GM12878 (cell line): ENCODE measurements around the gene MAGEB17. TPM values are rescaled to one million over a fixed set of nuclear protein-coding genes. Genes with fewer than 3 reads are reported as not detected.
A peak's percentile ranks its signal among the peaks of the same experiment; 100 is the strongest.

Experiments
- ATAC-seq: fragments of 200-7000 bp; cut with Tn5 transposase; 3 replicates; pipeline ENCODE4 v1.9.1; 2020; ENCODE audit warnings: mild to moderate bottlenecking, moderate library complexity
- BruUV-seq: library from RNA; stranded (reverse); fragments of 400-500 nt; replicated peaks from 2 replicates; lab custom pipeline; 2021; lab: Mats Ljungman, UMichigan
- CTCF ChIA-PET: fragments of 300-600 bp; sonication (Branson Sonifier 250); formaldehyde crosslinking; extraction: SDS; loops from one replicate; lab custom pipeline; 2021; ENCODE audit warnings: inconsistent platforms; lab: Yijun Ruan, JAX
- POLR2A ChIA-PET: fragments of 350-600 bp; formaldehyde crosslinking; extraction: SDS; loops from one replicate; lab custom pipeline; 2021; ENCODE audit warnings: inconsistent platforms; lab: Charles Lee
- RAD21 ChIA-PET: fragments of 300-600 bp; sonication (Branson Sonifier 250); formaldehyde crosslinking; loops from one replicate; lab custom pipeline; 2023; ENCODE audit warnings: antibody characterized with exemption; ENCODE audit not compliant: unreplicated experiment; lab: Charles Lee
- SMC1A ChIA-PET: fragments of 300-600 bp; sonication (Branson Sonifier 250); formaldehyde crosslinking; loops from one replicate; lab custom pipeline; 2023; ENCODE audit not compliant: unreplicated experiment, uncharacterized antibody; lab: Charles Lee
- DNase-seq: peaks from one replicate; pipeline ENCODE4 v3.0.0-alpha.2; 2011; ENCODE audit warnings: low read depth, low spot score
- FAIRE-seq: peaks from 3 replicates; lab custom pipeline; 2011; peaks lifted over from hg19 to GRCh38; lab: Jason Lieb, UNC
- H2AFZ ChIP-seq: 2 replicates; pipeline ENCODE4 v1.6.0; 2011; ENCODE audit warnings: low read depth, low read length, control low read depth; ENCODE audit not compliant: control insufficient read depth
- H3K27ac ChIP-seq: 2 replicates; pipeline ENCODE4 v1.5.1; 2011; ENCODE audit warnings: control low read depth; ENCODE audit not compliant: control insufficient read depth, insufficient read depth
- H3K27me3 ChIP-seq, 2 experiments: replicated peaks in 1 of 2; 2 replicates each; pipeline versions ENCODE4 v1.6.0 to v1.6.1; 2011; ENCODE audit warnings: low read length in 1 of 2; ENCODE audit not compliant: control insufficient read depth in 2 of 2, insufficient read depth in 2 of 2
- H3K36me3 ChIP-seq, 2 experiments: 2 replicates each; pipeline ENCODE4 v1.5.1; 2011; ENCODE audit warnings: low read length in 1 of 2; ENCODE audit not compliant: control insufficient read depth in 2 of 2, insufficient read depth in 2 of 2
- H3K4me1 ChIP-seq: 2 replicates; pipeline ENCODE4 v1.6.1; 2011; ENCODE audit warnings: mild to moderate bottlenecking, low read length, moderate library complexity, mixed read lengths; ENCODE audit not compliant: control insufficient read depth, insufficient read depth
- H3K4me2 ChIP-seq: 2 replicates; pipeline ENCODE4 v1.6.0; 2011; ENCODE audit warnings: control low read depth; ENCODE audit not compliant: control insufficient read depth, insufficient read depth
- H3K4me3 ChIP-seq: fragments of 200-600 bp; sonication (generic); 2 replicates; pipeline ENCODE4 v1.5.1; 2016
- H3K79me2 ChIP-seq: 2 replicates; pipeline ENCODE4 v1.6.0; 2011; ENCODE audit warnings: low read length; ENCODE audit not compliant: control insufficient read depth, insufficient read depth
- H3K9ac ChIP-seq: 2 replicates; pipeline ENCODE4 v1.8.0; 2011; ENCODE audit warnings: low read length, control low read depth, mixed read lengths; ENCODE audit not compliant: control insufficient read depth, insufficient read depth
- H3K9me3 ChIP-seq: replicated peaks from 3 replicates; pipeline ENCODE4 v1.5.1; 2011; ENCODE audit warnings: mild to moderate bottlenecking, low read length; ENCODE audit not compliant: control insufficient read depth, insufficient read depth
- H4K20me1 ChIP-seq: 2 replicates; pipeline ENCODE4 v1.6.0; 2011; ENCODE audit not compliant: control insufficient read depth, insufficient read depth
- BACH1 ChIP-seq: fragments of 450-650 bp; IDR thresholded peaks from 2 replicates; pipeline ENCODE4 v1.6.1; 2017; ENCODE audit warnings: mild to moderate bottlenecking, borderline replicate concordance
- FOXM1 ChIP-seq: IDR thresholded peaks from 2 replicates; pipeline ENCODE4 v1.6.1; 2012; ENCODE audit warnings: low read depth, mild to moderate bottlenecking, inconsistent platforms, low read length, moderate library complexity
- JUNB ChIP-seq: IDR thresholded peaks from 2 replicates; pipeline ENCODE4 v1.6.1; 2016; ENCODE audit warnings: antibody characterized with exemption, mild to moderate bottlenecking
- MEF2A ChIP-seq: IDR thresholded peaks from 2 replicates; pipeline ENCODE4 v1.6.1; 2011; ENCODE audit warnings: low read depth, mild to moderate bottlenecking, low read length, moderate library complexity; ENCODE audit not compliant: insufficient read depth
- MEF2B ChIP-seq: fragments of 450-650 bp; IDR thresholded peaks from 2 replicates; pipeline ENCODE4 v1.6.1; 2018; ENCODE audit warnings: mild to moderate bottlenecking, moderate library complexity; ENCODE audit not compliant: partially characterized antibody, poor library complexity, severe bottlenecking
- NR2C2 ChIP-seq: IDR thresholded peaks from 2 replicates; pipeline ENCODE4 v1.6.1; 2011; ENCODE audit warnings: borderline replicate concordance, low read depth; ENCODE audit not compliant: control insufficient read depth, insufficient read length
- POLR2AphosphoS2 ChIP-seq: IDR thresholded peaks from 2 replicates; pipeline ENCODE4 v1.6.1; 2011; ENCODE audit warnings: low read depth, mild to moderate bottlenecking, low read length, improper control_type of control experiment, moderate library complexity
- RAD21 ChIP-seq: IDR thresholded peaks from 2 replicates; pipeline ENCODE4 v1.6.1; 2011; ENCODE audit warnings: mild to moderate bottlenecking, low read depth, low read length, moderate library complexity; ENCODE audit not compliant: insufficient read depth
- RBBP5 ChIP-seq: fragments of 200-600 bp; sonication (generic); conservative IDR thresholded peaks from 2 replicates; pipeline ENCODE4 v1.6.1; 2016
- TCF7 ChIP-seq: IDR thresholded peaks from 2 replicates; pipeline ENCODE4 v1.6.1; 2014; ENCODE audit warnings: antibody characterized with exemption, borderline replicate concordance
- ZNF24 ChIP-seq: fragments of 450-650 bp; IDR thresholded peaks from 2 replicates; pipeline ENCODE4 v1.6.1; 2017; ENCODE audit warnings: antibody characterized with exemption, mild to moderate bottlenecking
- ZNF274 ChIP-seq: IDR thresholded peaks from one replicate; pipeline ENCODE4 v1.8.0; 2011; ENCODE audit not compliant: insufficient read length, insufficient read depth
- ZZZ3 ChIP-seq: IDR thresholded peaks from 2 replicates; pipeline ENCODE4 v1.6.1; 2011; ENCODE audit warnings: low read depth; ENCODE audit not compliant: control insufficient read depth, insufficient read length
- WGBS: methylation state at CpG from one replicate; pipeline ENCODE4 v1.1.6; 2016; ENCODE audit warnings: low lambda C conversion rate; ENCODE audit not compliant: insufficient replicate concordance, insufficient coverage; ENCODE audit errors: missing lambda C conversion rate; 5-methylcytosine and 5-hydroxymethylcytosine counted together
- in situ Hi-C: fragments of 300-500 bp; cut with MboI; formaldehyde crosslinking; loops from 9 replicates; pipeline ENCODE4 v1.14.3; 2018; ENCODE audit warnings: mixed read lengths
- intact Hi-C: fragments of 100-400 bp; cut with micrococcal nuclease; formaldehyde crosslinking; loops from one replicate; pipeline ENCODE4 v1.14.2; 2022; ENCODE audit not compliant: unreplicated experiment
- polyA plus RNA-seq, 11 experiments: library from polyadenylated mRNA; depleted of rRNA in 4 of 11; unstranded in 6 of 11; stranded (reverse) in 5 of 11; fragments of >200 nt; fragmentation: Nextera tagmentation in 4 of 11; fragmentation: Illumina TruSeq in 1 of 11; extraction: Ambion mirVana in 4 of 11; extraction: Trizol in 1 of 11; gene quantifications; 1 replicate in 1 of 11; 2 replicates in 10 of 11; pipeline versions ENCODE4 v1.2.1 to v1.2.3, GENCODE V29; 2011 to 2016; ENCODE audit warnings: inconsistent platforms in 2 of 11, missing spikeins in 2 of 11, low read depth in 1 of 11
- total RNA-seq, 4 experiments: library from RNA; depleted of rRNA in 3 of 4; stranded (reverse); fragments of >200 nt in 3 of 4; fragmentation: Illumina TruSeq in 1 of 4; extraction: Trizol in 1 of 4; gene quantifications; 2 replicates each; pipeline versions ENCODE4 v1.2.1 to v1.2.3, GENCODE V29; 2013 to 2021
- TF ChIP-seq, protein P1 (sequence below), 3 experiments: IDR thresholded peaks in 2 of 3; conservative IDR thresholded peaks in 1 of 3; 2 replicates each; pipeline ENCODE4 v1.5.1; 2011; ENCODE audit warnings: low read depth in 3 of 3, low read length in 3 of 3, mild to moderate bottlenecking in 3 of 3, control low read depth in 2 of 3, moderate library complexity in 2 of 3, inconsistent platforms in 1 of 3, mixed read lengths in 1 of 3; ENCODE audit not compliant: control insufficient read depth in 2 of 3, insufficient read depth in 1 of 3; ENCODE audit errors: extremely low read depth in 1 of 3
- TF ChIP-seq, protein P2 (sequence below): fragments of 450-650 bp; IDR thresholded peaks from 2 replicates; pipeline ENCODE4 v1.6.1; 2017; ENCODE audit warnings: low read depth, mild to moderate bottlenecking, moderate library complexity

Gene MAGEB17
- total and polyA plus RNA-seq, 10 of the 15 experiments (the other 5 are each of a cell fraction or from before 2014, with no cell fraction given) = 0.05 to 0.21 TPM; not detected in 8

DNA sequence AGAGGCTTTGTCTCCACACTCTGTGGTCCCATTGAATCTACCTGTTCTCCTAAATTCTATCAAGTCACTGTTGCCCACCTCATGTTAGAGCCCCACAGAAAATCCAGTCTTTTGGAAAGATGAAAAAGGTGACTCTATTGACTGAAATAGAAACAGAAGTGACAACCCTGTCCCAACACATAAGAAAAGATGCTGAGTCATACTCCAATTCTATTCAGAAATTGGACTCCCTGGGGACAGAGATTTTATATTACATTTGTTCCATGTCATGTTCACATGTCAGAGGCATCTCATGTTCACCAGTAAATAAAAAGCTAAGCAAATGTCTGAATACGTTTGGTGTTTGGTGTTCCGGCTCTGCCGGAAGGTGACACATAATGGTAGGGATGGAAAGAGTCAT lies 46.9 kb upstream of the MAGEB17 start:
- Histone ChIP-seq H3K9ac (no peak overlapping the region), H3K9me3 (peaks cover 6% of the 10 kb centered on the region; the same call in 2 of the 3 replicates), H3K4me2 (peak overlapping the region; percentile 60), H3K36me3 (no peaks in the 10 kb centered on the region), H2AFZ (no peak overlapping the region), H3K79me2 (no peaks in the 10 kb centered on the region), H4K20me1 (no peaks in the 10 kb centered on the region), H3K27me3 (peaks cover 0 to 2% of the 10 kb centered on the region in 2 experiments; a peak in 1 of 4 replicates), H3K4me1 (peaks cover 15% of the 10 kb centered on the region), H3K4me3 (no peak overlapping the region), H3K27ac (peak overlapping the region; percentile 70)
- no TSS peak for BruUV-seq
- RAD21 ChIA-PET = interaction anchor here (0.9 to 3.4 kb wide), 4 partner anchors 190 to 272 kb away, joined by 3 to 12 read pairs (median 4); partner anchors contain the start of gene AP1S2
- in situ Hi-C loops (no loop called here), intact Hi-C loops (loop anchor here (1.0 to 10.0 kb wide), 4 partner anchors 83 to 436 kb away; no protein-coding TSS in a partner anchor)
- WGBS = 75% methylated on average over 3 of the region's 3 CpGs
- ATAC-seq (peak; percentile 9; the same call in 2 of the 3 replicates), FAIRE-seq (no peak), DNase-seq (no peak)
- SMC1A ChIA-PET = interaction anchor here (0.7 to 4.8 kb wide), 6 partner anchors 8 to 265 kb away, joined by 3 to 42 read pairs (median 8); no protein-coding TSS in a partner anchor
- TF ChIP-seq NR2C2 = no peak
- TF ChIP-seq FOXM1 = no peak
- TF ChIP-seq ZZZ3 = no peak
- no peak for TF ChIP-seq ZNF274
- peak; percentile 80; the same call in 1 of the 2 replicates for TF ChIP-seq BACH1
- TF ChIP-seq, protein P1, sequence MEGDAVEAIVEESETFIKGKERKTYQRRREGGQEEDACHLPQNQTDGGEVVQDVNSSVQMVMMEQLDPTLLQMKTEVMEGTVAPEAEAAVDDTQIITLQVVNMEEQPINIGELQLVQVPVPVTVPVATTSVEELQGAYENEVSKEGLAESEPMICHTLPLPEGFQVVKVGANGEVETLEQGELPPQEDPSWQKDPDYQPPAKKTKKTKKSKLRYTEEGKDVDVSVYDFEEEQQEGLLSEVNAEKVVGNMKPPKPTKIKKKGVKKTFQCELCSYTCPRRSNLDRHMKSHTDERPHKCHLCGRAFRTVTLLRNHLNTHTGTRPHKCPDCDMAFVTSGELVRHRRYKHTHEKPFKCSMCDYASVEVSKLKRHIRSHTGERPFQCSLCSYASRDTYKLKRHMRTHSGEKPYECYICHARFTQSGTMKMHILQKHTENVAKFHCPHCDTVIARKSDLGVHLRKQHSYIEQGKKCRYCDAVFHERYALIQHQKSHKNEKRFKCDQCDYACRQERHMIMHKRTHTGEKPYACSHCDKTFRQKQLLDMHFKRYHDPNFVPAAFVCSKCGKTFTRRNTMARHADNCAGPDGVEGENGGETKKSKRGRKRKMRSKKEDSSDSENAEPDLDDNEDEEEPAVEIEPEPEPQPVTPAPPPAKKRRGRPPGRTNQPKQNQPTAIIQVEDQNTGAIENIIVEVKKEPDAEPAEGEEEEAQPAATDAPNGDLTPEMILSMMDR (IDR thresholded peaks at IDR 0.05 in 2 of 3, conservative IDR thresholded peaks at IDR 0.05 in 1 of 3; ENCODE audit: control insufficient read depth in 2 of 3, extremely low read depth in 1 of 3, insufficient read depth in 1 of 3, low read depth in 3 of 3, low read length in 3 of 3) = no peak
- no peak for TF ChIP-seq MEF2A
- TF ChIP-seq POLR2AphosphoS2 = no peak
- no peak for TF ChIP-seq RBBP5
- TF ChIP-seq MEF2B = peak; percentile 36
- TF ChIP-seq JUNB = peak; percentile 55
- TF ChIP-seq ZNF24 = no peak
- TF ChIP-seq RAD21 = no peak
- TF ChIP-seq TCF7 = no peak
- TF ChIP-seq, protein P2, sequence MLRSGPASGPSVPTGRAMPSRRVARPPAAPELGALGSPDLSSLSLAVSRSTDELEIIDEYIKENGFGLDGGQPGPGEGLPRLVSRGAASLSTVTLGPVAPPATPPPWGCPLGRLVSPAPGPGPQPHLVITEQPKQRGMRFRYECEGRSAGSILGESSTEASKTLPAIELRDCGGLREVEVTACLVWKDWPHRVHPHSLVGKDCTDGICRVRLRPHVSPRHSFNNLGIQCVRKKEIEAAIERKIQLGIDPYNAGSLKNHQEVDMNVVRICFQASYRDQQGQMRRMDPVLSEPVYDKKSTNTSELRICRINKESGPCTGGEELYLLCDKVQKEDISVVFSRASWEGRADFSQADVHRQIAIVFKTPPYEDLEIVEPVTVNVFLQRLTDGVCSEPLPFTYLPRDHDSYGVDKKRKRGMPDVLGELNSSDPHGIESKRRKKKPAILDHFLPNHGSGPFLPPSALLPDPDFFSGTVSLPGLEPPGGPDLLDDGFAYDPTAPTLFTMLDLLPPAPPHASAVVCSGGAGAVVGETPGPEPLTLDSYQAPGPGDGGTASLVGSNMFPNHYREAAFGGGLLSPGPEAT = no peak
- CTCF ChIA-PET = interaction anchor here (1.0 to 8.1 kb wide), 2 partner anchors 17 to 24 kb away, joined by 3 to 118 read pairs; no protein-coding TSS in a partner anchor
- POLR2A ChIA-PET = no interaction called here
